Measurements from ENCODE around the gene CDH13. TPM values are rescaled to one million over a fixed set of nuclear protein-coding genes. Genes with fewer than 3 reads are reported as not detected.

Gene CDH13
- total and polyA plus RNA-seq, 12 donors, result 0.86 to 30.6 (median 2.4) TPM

DNA sequence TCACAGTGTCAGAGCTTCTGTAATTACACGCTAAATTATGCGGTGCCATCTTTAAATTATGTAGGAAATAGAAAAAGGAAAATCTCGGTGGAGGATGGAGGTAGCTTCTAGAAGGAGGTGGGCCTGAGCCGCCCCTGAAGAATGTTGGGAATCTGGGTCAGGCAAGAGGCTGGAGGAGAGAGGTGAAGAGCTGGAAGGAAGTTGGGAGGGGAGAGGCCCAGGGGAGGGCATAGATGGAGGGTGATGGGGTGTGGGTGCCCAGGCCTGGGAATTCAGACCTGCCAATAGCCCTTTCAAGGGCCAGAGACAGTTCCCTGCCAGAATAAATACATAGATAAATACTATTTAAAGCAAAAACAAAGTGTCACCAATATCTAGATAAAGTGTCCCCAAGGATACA is 766.0 kb downstream of the CDH13 start:
- H3K4me3 ChIP-seq, result no peak overlapping the region
- H3K36me3 ChIP-seq (replicated peaks in 1 of 2), result no peaks in the 10 kb centered on the region
- H3K4me1 ChIP-seq (replicated peaks in 1 of 2), result no peaks in the 10 kb centered on the region
- no peak overlapping the region for H3K27ac ChIP-seq
- DNase-seq, result no peak
- WGBS, 4 donors, result 71 to 82% (median 75%) methylated on average over 4 of the region's 4 CpGs
- TF ChIP-seq POLR2A (IDR thresholded peaks at IDR 0.05), result no peak
- TF ChIP-seq, protein P1, sequence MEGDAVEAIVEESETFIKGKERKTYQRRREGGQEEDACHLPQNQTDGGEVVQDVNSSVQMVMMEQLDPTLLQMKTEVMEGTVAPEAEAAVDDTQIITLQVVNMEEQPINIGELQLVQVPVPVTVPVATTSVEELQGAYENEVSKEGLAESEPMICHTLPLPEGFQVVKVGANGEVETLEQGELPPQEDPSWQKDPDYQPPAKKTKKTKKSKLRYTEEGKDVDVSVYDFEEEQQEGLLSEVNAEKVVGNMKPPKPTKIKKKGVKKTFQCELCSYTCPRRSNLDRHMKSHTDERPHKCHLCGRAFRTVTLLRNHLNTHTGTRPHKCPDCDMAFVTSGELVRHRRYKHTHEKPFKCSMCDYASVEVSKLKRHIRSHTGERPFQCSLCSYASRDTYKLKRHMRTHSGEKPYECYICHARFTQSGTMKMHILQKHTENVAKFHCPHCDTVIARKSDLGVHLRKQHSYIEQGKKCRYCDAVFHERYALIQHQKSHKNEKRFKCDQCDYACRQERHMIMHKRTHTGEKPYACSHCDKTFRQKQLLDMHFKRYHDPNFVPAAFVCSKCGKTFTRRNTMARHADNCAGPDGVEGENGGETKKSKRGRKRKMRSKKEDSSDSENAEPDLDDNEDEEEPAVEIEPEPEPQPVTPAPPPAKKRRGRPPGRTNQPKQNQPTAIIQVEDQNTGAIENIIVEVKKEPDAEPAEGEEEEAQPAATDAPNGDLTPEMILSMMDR (IDR thresholded peaks at IDR 0.05), result no peak
- H3K27me3 ChIP-seq, result no peaks in the 10 kb centered on the region
- intact Hi-C loops (cut with DNase I), result no loop called here
- H3K9me3 ChIP-seq (replicated peaks in 1 of 3), result no peaks in the 10 kb centered on the region

DNA sequence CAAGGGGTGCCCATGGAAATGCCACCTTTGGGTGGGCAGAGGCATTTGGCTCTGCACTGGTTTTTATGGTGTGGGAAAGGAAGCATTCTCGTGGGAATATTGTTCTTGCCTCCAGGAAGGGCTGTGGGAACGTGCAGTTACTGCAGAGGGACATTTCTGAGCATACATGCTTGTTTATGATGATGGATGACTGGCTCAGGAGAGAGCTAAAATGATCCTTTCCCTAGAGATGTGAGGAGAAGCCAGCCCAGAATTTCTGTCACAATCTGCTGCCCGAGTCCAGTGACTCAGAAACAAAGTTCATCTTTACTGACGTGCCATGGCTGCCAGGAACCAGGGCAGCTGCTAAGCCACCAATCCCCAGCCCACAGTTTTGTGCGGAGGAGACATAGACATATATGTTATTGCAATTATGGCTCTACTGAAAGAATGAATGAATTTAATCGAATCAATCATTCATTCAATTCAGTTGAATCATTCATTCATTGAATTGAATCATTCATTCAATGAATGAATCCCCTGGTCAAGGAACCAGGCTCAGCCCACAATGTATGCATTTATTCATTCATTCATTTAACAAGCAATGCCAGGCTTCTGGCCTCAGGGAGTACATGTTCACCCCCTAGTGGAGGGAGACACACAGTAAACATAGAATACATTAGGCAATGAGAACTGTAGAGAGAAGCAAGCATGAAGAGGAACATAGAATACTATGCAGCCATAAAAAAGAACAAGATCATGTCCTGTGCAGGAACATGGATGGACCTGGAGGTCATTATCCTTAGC is 766.6 kb downstream of the CDH13 start:
- intact Hi-C loops (cut with DNase I), result no loop called here
- no peaks in the 10 kb centered on the region for H3K9me3 ChIP-seq (replicated peaks in 1 of 3)
- no peak overlapping the region for H3K27ac ChIP-seq
- no peak for DNase-seq
- H3K36me3 ChIP-seq (replicated peaks in 1 of 2), result no peaks in the 10 kb centered on the region
- no peaks in the 10 kb centered on the region for H3K27me3 ChIP-seq
- H3K4me1 ChIP-seq (replicated peaks in 1 of 2), result no peaks in the 10 kb centered on the region
- no peak for TF ChIP-seq POLR2A (IDR thresholded peaks at IDR 0.05)
- TF ChIP-seq, protein P1 (IDR thresholded peaks at IDR 0.05), result no peak
- H3K4me3 ChIP-seq, result no peak overlapping the region
- WGBS, 4 donors, result 43 to 56% (median 48%) methylated on average over 6 of the region's 6 CpGs

DNA sequence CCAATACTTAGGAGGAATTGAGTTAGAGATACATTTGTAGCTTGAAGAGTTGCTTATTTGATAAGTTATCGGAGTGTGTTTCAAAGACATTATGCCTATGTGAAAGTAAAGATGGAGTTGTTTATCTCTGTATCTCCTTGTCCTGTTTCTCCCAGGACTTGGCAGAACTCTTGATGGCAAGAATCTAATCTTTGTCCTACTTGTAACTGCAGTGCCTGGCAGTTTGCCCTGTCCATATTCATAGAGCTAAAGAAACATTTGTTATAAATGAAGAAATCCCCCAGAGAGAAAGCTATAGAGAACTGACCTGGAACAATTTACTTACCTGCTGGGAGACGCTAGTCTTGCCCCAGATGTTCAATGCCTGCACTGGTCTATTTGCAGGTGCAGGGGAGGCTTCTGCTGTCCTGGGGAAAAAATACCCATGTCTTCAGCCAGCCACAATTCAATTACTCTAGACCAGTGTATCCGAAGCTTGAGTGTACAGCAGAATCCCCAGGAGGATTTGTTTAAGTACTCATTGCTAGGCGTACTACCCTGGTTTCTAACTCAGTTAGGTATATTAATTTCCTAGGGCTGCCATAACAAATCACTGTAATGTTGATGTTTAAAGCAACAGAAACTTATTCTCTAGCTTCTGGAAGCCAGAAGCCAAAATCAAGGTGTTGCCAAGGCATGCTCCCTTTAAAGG is 771.0 kb downstream of the CDH13 start:
- intact Hi-C loops (cut with DNase I), result no loop called here
- Histone ChIP-seq H3K9me3 (replicated peaks in 1 of 3) (no peaks in the 10 kb centered on the region), H3K27ac (no peak overlapping the region), H3K36me3 (replicated peaks in 1 of 2) (no peaks in the 10 kb centered on the region), H3K4me1 (replicated peaks in 1 of 2) (no peaks in the 10 kb centered on the region), H3K4me3 (no peak overlapping the region), H3K27me3 (no peaks in the 10 kb centered on the region)
- TF ChIP-seq POLR2A (IDR thresholded peaks at IDR 0.05), result no peak
- TF ChIP-seq, protein P1 (IDR thresholded peaks at IDR 0.05), result no peak
- no peak for DNase-seq
- 63 to 81% (median 69%) methylated on average over 4 of the region's 4 CpGs for WGBS, 4 donors

DNA sequence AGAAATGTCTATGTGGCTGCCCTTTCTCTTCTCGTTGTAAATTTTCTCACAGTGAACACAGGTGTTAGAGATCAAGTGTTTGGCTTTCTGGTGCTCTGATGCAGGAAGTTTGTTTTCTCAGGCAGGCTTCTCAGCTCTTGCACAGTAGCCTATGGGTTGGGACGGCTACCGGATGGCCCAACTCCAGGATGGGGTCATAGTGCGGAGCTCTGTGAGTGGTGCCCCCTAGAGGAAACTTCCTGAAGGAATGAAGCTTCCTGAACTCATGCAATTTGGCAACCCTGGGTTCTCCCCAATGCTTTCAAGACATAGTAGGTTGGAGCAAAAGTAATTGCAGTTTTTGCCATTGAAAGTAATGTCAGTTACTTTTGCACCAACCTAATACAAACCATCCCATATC is 773.5 kb downstream of the CDH13 start:
- no peak for DNase-seq
- intact Hi-C loops (cut with DNase I), result no loop called here
- no peak overlapping the region for H3K27ac ChIP-seq
- H3K4me1 ChIP-seq (replicated peaks in 1 of 2), result no peaks in the 10 kb centered on the region
- TF ChIP-seq, protein P1 (IDR thresholded peaks at IDR 0.05), result no peak
- no peak for TF ChIP-seq POLR2A (IDR thresholded peaks at IDR 0.05)
- no peak overlapping the region for H3K4me3 ChIP-seq
- H3K27me3 ChIP-seq, result no peaks in the 10 kb centered on the region
- H3K9me3 ChIP-seq (replicated peaks in 1 of 3), result no peaks in the 10 kb centered on the region
- no peaks in the 10 kb centered on the region for H3K36me3 ChIP-seq (replicated peaks in 1 of 2)
- WGBS, 4 donors, result 57 to 88% (median 61%) methylated on average over 3 to 4 of the region's 4 CpGs

Measured in adrenal gland (tissue), 12 donors.